Lung (tissue), 12 donors: Measurements from ENCODE around the gene CHN1. TPM values are rescaled to one million over a fixed set of nuclear protein-coding genes. Genes with fewer than 3 reads are reported as not detected.

Experiments
- ATAC-seq: fragments of 200-7000 bp; cut with Tn5 transposase; one replicate; pipeline ENCODE4 v1.9.1; 2020; ENCODE audit warnings: moderate number of reproducible peaks; ENCODE audit not compliant: insufficient read depth, low FRiP score
- DNase-seq, 3 donors: peaks; one replicate each; pipeline ENCODE4 v3.0.0-alpha.2; 2013 to 2017
- H3K27ac ChIP-seq, 2 donors: one replicate each; pipeline ENCODE4 v1.5.1; 2013; ENCODE audit warnings: mild to moderate bottlenecking in 2 of 2, moderate library complexity in 2 of 2, control low read depth in 1 of 2, inconsistent platforms in 1 of 2, low read depth in 1 of 2, low read length in 1 of 2
- H3K27me3 ChIP-seq, 3 donors: one replicate each; pipeline ENCODE4 v1.5.1; 2013; ENCODE audit warnings: low read length in 2 of 3; ENCODE audit not compliant: control insufficient read depth in 3 of 3, insufficient read depth in 3 of 3
- H3K36me3 ChIP-seq, 4 donors: one replicate each; pipeline ENCODE4 v1.5.1; 2013; ENCODE audit warnings: low read length in 4 of 4, mild to moderate bottlenecking in 1 of 4, moderate library complexity in 1 of 4; ENCODE audit not compliant: control insufficient read depth in 4 of 4, insufficient read depth in 4 of 4
- H3K4me1 ChIP-seq, 5 donors: one replicate each; pipeline ENCODE4 v1.5.1; 2013; ENCODE audit warnings: low read length in 5 of 5, mild to moderate bottlenecking in 2 of 5, moderate library complexity in 1 of 5; ENCODE audit not compliant: control insufficient read depth in 5 of 5, insufficient read depth in 5 of 5
- H3K4me3 ChIP-seq: one replicate; pipeline ENCODE4 v1.5.1; 2013; ENCODE audit warnings: mild to moderate bottlenecking, control low read depth, moderate library complexity
- H3K9ac ChIP-seq, 2 donors: one replicate each; pipeline ENCODE4 v1.5.1; 2013; ENCODE audit warnings: low read length in 2 of 2, control low read depth in 1 of 2; ENCODE audit not compliant: insufficient read depth in 1 of 2
- H3K9me3 ChIP-seq, 4 donors: one replicate each; pipeline ENCODE4 v1.5.1; 2013; ENCODE audit warnings: low read length in 3 of 4, mild to moderate bottlenecking in 1 of 4, moderate library complexity in 1 of 4; ENCODE audit not compliant: control insufficient read depth in 4 of 4, insufficient read depth in 3 of 4
- WGBS, 2 donors: extraction: QIAGEN DNeasy Blood & Tissue Kit; methylation state at CpG; one replicate each; pipeline ENCODE4 v1.1.7; 2013; 5-methylcytosine and 5-hydroxymethylcytosine counted together
- polyA plus RNA-seq, 2 donors: library from polyadenylated mRNA; stranded (reverse); fragments of 200-250 nt; gene quantifications; one replicate each; pipeline ENCODE4 v1.2.1, GENCODE V29; 2013
- total RNA-seq, 2 donors: library from RNA; depleted of rRNA in 1 of 2; stranded (reverse); fragments of >200 nt in 1 of 2; gene quantifications; one replicate each; pipeline ENCODE4 v1.2.1, GENCODE V29; 2014 to 2021
- TF ChIP-seq, protein P1 (sequence below): IDR thresholded peaks from 2 replicates; pipeline ENCODE4 v1.5.1; 2012; ENCODE audit warnings: mild to moderate bottlenecking; ENCODE audit errors: control extremely low read depth, extremely low read depth
- donor health status: control.
- donor health status: control.
- donor health status: Bipolar disorder and iron deficiency.
- donor health status: healthy.
- donor health status: DM: yes; HTN: yes; CAD: no.

CHN1 gene
- total and polyA plus RNA-seq, 4 donors: 6.8 to 80.9 (median 14.5) TPM

DNA sequence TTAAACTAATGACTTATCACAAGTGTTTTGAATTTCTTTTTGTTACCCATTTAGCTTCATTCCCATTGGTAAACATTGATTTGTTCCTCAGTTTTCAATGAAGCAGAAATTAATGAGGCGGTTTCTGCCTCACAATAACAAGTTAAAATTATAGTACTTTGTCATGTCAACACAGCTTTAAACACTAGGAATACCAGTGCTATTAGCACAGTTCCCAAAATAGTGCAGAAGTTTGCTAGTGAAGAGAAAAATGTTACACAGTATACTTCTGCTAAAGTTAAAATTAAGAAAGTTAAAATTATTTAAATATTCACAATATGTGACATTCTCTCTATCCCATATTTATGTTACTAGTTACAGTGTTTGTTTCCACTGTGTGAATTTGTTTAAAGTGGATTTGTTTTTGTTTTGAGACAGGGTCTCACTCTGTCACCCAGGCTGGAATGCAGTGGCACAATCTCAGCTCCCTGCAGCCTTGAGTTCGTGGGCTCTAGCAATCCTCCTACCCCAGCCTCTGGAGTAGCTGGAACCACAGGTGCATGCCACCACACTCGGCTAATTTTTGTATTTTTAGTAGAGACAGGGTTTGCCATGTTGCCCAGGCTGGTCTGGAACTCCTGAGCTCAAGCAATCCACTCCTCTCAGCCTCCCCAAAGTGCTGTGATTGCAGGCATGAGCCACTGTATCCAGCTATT, 3.8 kb upstream of the CHN1 start:
- H3K4me3 ChIP-seq: no peak overlapping the region
- H3K36me3 ChIP-seq: no peaks in the 10 kb centered on the region
- TF ChIP-seq, protein P1, sequence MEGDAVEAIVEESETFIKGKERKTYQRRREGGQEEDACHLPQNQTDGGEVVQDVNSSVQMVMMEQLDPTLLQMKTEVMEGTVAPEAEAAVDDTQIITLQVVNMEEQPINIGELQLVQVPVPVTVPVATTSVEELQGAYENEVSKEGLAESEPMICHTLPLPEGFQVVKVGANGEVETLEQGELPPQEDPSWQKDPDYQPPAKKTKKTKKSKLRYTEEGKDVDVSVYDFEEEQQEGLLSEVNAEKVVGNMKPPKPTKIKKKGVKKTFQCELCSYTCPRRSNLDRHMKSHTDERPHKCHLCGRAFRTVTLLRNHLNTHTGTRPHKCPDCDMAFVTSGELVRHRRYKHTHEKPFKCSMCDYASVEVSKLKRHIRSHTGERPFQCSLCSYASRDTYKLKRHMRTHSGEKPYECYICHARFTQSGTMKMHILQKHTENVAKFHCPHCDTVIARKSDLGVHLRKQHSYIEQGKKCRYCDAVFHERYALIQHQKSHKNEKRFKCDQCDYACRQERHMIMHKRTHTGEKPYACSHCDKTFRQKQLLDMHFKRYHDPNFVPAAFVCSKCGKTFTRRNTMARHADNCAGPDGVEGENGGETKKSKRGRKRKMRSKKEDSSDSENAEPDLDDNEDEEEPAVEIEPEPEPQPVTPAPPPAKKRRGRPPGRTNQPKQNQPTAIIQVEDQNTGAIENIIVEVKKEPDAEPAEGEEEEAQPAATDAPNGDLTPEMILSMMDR: no peak
- no peaks in the 10 kb centered on the region for H3K9me3 ChIP-seq
- H3K27ac ChIP-seq: no peak overlapping the region
- 74 to 90% methylated on average over 3 of the region's 3 CpGs for WGBS, 2 donors
- H3K27me3 ChIP-seq: peaks cover 0 to 12% (median 3%) of the 10 kb centered on the region in 3 donors
- H3K9ac ChIP-seq: no peak overlapping the region
- no peak for ATAC-seq
- DNase-seq: no peak
- peaks cover 4 to 12% (median 5%) of the 10 kb centered on the region in 5 donors for H3K4me1 ChIP-seq

DNA sequence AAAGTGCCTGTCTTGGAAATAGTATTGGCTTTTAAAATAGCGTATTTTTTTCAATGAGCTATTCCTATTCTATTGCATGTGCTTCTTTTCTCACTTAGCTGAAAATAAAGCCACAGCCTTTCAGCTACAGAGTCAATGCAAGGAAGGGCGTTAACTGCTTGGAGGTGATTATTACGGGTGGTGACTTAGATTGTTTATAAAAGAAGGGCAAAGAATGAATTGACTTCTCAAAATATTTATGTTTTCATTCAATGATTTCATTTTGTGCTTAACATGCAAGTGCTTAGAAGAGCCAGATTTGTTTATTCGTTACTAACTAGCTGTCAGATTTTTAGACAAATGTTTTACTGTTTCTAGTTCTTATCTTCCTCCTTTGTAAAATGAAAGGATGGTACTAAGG, 2.8 kb upstream of the CHN1 start:
- ATAC-seq (no peak), DNase-seq (no peak)
- Histone ChIP-seq H3K4me3 (no peak overlapping the region), H3K9me3 (no peaks in the 10 kb centered on the region), H3K9ac (no peak overlapping the region), H3K27me3 (peaks cover 0 to 12% (median 3%) of the 10 kb centered on the region in 3 donors), H3K4me1 (peaks cover 4 to 20% (median 5%) of the 10 kb centered on the region in 5 donors), H3K36me3 (no peaks in the 10 kb centered on the region), H3K27ac (no peak overlapping the region)
- TF ChIP-seq, protein P1: no peak
- WGBS, 2 donors: 61 to 64% methylated on average over 4 of the region's 4 CpGs

DNA sequence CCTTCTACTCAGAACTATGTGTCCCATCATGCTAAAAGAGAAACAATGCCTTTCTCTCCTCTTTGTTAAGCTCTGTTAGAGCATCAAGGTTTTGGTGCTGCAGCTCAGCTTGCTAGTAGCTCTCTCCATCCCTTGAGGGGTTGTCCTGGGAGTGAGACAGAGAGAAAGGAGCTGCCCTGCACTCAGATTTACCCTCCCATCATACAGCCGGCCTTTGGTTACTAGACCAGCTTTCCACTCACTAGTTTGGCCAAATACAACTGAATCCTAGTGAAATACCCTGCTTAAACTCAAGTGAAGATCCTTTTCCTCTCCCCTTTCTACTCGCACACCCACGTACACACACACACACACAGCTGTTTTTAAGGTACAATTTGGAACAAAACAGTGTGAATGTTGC, 2.3 kb upstream of the CHN1 start:
- Histone ChIP-seq H3K27ac (peak overlapping the region in 1 of 2 donors; percentile 73), H3K36me3 (no peaks in the 10 kb centered on the region), H3K4me3 (no peak overlapping the region), H3K9ac (no peak overlapping the region), H3K4me1 (peaks cover 4 to 22% (median 5%) of the 10 kb centered on the region in 5 donors), H3K27me3 (peaks cover 0 to 12% (median 3%) of the 10 kb centered on the region in 3 donors), H3K9me3 (no peaks in the 10 kb centered on the region)
- WGBS, 2 donors: 75 to 77% methylated on average over 3 of the region's 3 CpGs
- no peak for DNase-seq
- no peak for ATAC-seq
- TF ChIP-seq, protein P1: no peak

DNA sequence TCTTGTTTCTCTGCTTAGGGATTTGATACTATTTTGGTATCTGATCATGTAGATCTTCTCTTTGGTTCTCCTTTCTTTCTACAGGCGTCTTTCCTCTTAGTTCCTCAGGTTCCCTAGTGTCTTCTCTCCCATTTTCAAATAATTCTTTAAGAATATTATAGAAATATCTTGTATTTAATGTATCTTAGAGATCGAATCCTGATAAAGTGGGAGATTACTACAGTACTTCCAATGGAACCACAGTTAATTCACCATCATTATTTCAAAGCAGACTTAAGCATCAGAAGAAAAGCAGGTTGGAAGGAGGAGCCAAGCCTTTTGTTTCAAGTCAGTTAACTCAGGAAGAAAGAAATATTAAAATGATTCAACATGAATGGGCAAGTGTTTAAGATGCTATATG, 1.1 kb upstream of the CHN1 start:
- DNase-seq: no peak
- no peaks in the 10 kb centered on the region for H3K9me3 ChIP-seq
- no peaks in the 10 kb centered on the region for H3K36me3 ChIP-seq
- H3K4me1 ChIP-seq: peaks cover 4 to 22% (median 5%) of the 10 kb centered on the region in 5 donors
- no peak for ATAC-seq
- no peak overlapping the region for H3K27ac ChIP-seq
- H3K27me3 ChIP-seq: peaks cover 0 to 12% (median 3%) of the 10 kb centered on the region in 3 donors
- no peak overlapping the region for H3K9ac ChIP-seq
- no peak overlapping the region for H3K4me3 ChIP-seq
- TF ChIP-seq, protein P1: no peak
- WGBS, 2 donors: 78 to 83% methylated on average over 2 of the region's 2 CpGs
